Measurements from ENCODE around the gene PRKAR1B.
"Not testable (repeated sequence)": the region's sequence is repeated elsewhere in the genome, so short reads cannot be mapped to it uniquely, and the experiment has no call there.

The PRKAR1B gene

GRCh38 chr7:747186-747585 lies 20.1 kb upstream of the PRKAR1B start:
- Histone ChIP-seq H3K9ac (ENCODE audit: low read length) (no peak overlapping the region), H3K4me3 (ENCODE audit: low read length) (no peak overlapping the region), H3K36me3 (ENCODE audit: control insufficient read depth, insufficient read depth, low read length, severe bottlenecking) (peaks cover 14% of the 10 kb centered on the region), H3K4me1 (ENCODE audit: control insufficient read depth, insufficient read depth, low read length) (no peaks in the 10 kb centered on the region), H3K9me3 (ENCODE audit: control insufficient read depth, low read length) (no peaks in the 10 kb centered on the region), H3K27me3 (replicated peaks; ENCODE audit: control insufficient read depth, insufficient read depth, low read length) (no peaks in the 10 kb centered on the region)
- DNase-seq (ENCODE audit: low read depth) = no peak

GRCh38 chr7:746155-747061 lies 19.3 kb upstream of the PRKAR1B start:
- DNase-seq (ENCODE audit: low read depth) = no peak
- Histone ChIP-seq H3K27me3 (replicated peaks; ENCODE audit: control insufficient read depth, insufficient read depth, low read length) (no peaks in the 10 kb centered on the region), H3K4me1 (ENCODE audit: control insufficient read depth, insufficient read depth, low read length) (no peaks in the 10 kb centered on the region), H3K4me3 (ENCODE audit: low read length) (no peak overlapping the region), H3K36me3 (ENCODE audit: control insufficient read depth, insufficient read depth, low read length, severe bottlenecking) (peaks cover 14% of the 10 kb centered on the region), H3K9me3 (ENCODE audit: control insufficient read depth, low read length) (no peaks in the 10 kb centered on the region), H3K9ac (ENCODE audit: low read length) (no peak overlapping the region)

GRCh38 chr7:745431-746154 lies 18.5 kb upstream of the PRKAR1B start:
- no peak overlapping the region for H3K4me3 ChIP-seq (ENCODE audit: low read length)
- no peaks in the 10 kb centered on the region for H3K9me3 ChIP-seq (ENCODE audit: control insufficient read depth, low read length)
- peaks cover 20% of the 10 kb centered on the region for H3K36me3 ChIP-seq (ENCODE audit: control insufficient read depth, insufficient read depth, low read length, severe bottlenecking)
- no peak for DNase-seq (ENCODE audit: low read depth)
- no peaks in the 10 kb centered on the region for H3K4me1 ChIP-seq (ENCODE audit: control insufficient read depth, insufficient read depth, low read length)
- H3K27me3 ChIP-seq (replicated peaks; ENCODE audit: control insufficient read depth, insufficient read depth, low read length) = no peaks in the 10 kb centered on the region
- no peak overlapping the region for H3K9ac ChIP-seq (ENCODE audit: low read length)

GRCh38 chr7:744854-745430 lies 17.9 kb upstream of the PRKAR1B start:
- Histone ChIP-seq H3K36me3 (ENCODE audit: control insufficient read depth, insufficient read depth, low read length, severe bottlenecking) (peaks cover 22% of the 10 kb centered on the region), H3K27me3 (replicated peaks; ENCODE audit: control insufficient read depth, insufficient read depth, low read length) (no peaks in the 10 kb centered on the region), H3K9me3 (ENCODE audit: control insufficient read depth, low read length) (no peaks in the 10 kb centered on the region), H3K4me3 (ENCODE audit: low read length) (no peak overlapping the region), H3K9ac (ENCODE audit: low read length) (no peak overlapping the region), H3K4me1 (ENCODE audit: control insufficient read depth, insufficient read depth, low read length) (no peaks in the 10 kb centered on the region)
- DNase-seq (ENCODE audit: low read depth) = no peak

GRCh38 chr7:744128-744520 lies 17.0 kb upstream of the PRKAR1B start:
- H3K27me3 ChIP-seq (replicated peaks; ENCODE audit: control insufficient read depth, insufficient read depth, low read length); H3K9me3 ChIP-seq (ENCODE audit: control insufficient read depth, low read length); DNase-seq (ENCODE audit: low read depth); H3K4me3 ChIP-seq (ENCODE audit: low read length); H3K9ac ChIP-seq (ENCODE audit: low read length); H3K4me1 ChIP-seq (ENCODE audit: control insufficient read depth, insufficient read depth, low read length): not testable (repeated sequence)
- H3K36me3 ChIP-seq (ENCODE audit: control insufficient read depth, insufficient read depth, low read length, severe bottlenecking) = peaks cover 22% of the 10 kb centered on the region

- not testable (repeated sequence) for H3K27me3 ChIP-seq (replicated peaks; ENCODE audit: control insufficient read depth, insufficient read depth, low read length)
Measured at GRCh38 chr7:743341-744127, 16.5 kb upstream of the PRKAR1B start.

GRCh38 chr7:742791-743190 lies 15.7 kb upstream of the PRKAR1B start:
- Histone ChIP-seq H3K9me3 (ENCODE audit: control insufficient read depth, low read length) (no peaks in the 10 kb centered on the region), H3K4me1 (ENCODE audit: control insufficient read depth, insufficient read depth, low read length) (no peaks in the 10 kb centered on the region), H3K4me3 (ENCODE audit: low read length) (no peak overlapping the region), H3K9ac (ENCODE audit: low read length) (no peak overlapping the region), H3K36me3 (ENCODE audit: control insufficient read depth, insufficient read depth, low read length, severe bottlenecking) (peaks cover 22% of the 10 kb centered on the region), H3K27me3 (replicated peaks; ENCODE audit: control insufficient read depth, insufficient read depth, low read length) (no peaks in the 10 kb centered on the region)
- no peak for DNase-seq (ENCODE audit: low read depth)

More at GRCh38 chr7:743341-744127, 16.5 kb upstream of the PRKAR1B start:
- H3K4me3 ChIP-seq (ENCODE audit: low read length); DNase-seq (ENCODE audit: low read depth); H3K9ac ChIP-seq (ENCODE audit: low read length); H3K4me1 ChIP-seq (ENCODE audit: control insufficient read depth, insufficient read depth, low read length); H3K9me3 ChIP-seq (ENCODE audit: control insufficient read depth, low read length): not testable (repeated sequence)
- H3K36me3 ChIP-seq (ENCODE audit: control insufficient read depth, insufficient read depth, low read length, severe bottlenecking) = peaks cover 22% of the 10 kb centered on the region

- peaks cover 22% of the 10 kb centered on the region for H3K36me3 ChIP-seq (ENCODE audit: control insufficient read depth, insufficient read depth, low read length, severe bottlenecking)
- no peaks in the 10 kb centered on the region for H3K4me1 ChIP-seq (ENCODE audit: control insufficient read depth, insufficient read depth, low read length)
- H3K27me3 ChIP-seq (replicated peaks; ENCODE audit: control insufficient read depth, insufficient read depth, low read length) = no peaks in the 10 kb centered on the region
- H3K9ac ChIP-seq (ENCODE audit: low read length) = no peak overlapping the region
- no peak for DNase-seq (ENCODE audit: low read depth)
- H3K9me3 ChIP-seq (ENCODE audit: control insufficient read depth, low read length) = no peaks in the 10 kb centered on the region
- H3K4me3 ChIP-seq (ENCODE audit: low read length) = no peak overlapping the region
Measured at GRCh38 chr7:741850-742249, 14.8 kb upstream of the PRKAR1B start.

- Histone ChIP-seq H3K4me1 (ENCODE audit: control insufficient read depth, insufficient read depth, low read length) (no peaks in the 10 kb centered on the region), H3K4me3 (ENCODE audit: low read length) (no peak overlapping the region), H3K27me3 (replicated peaks; ENCODE audit: control insufficient read depth, insufficient read depth, low read length) (no peaks in the 10 kb centered on the region), H3K36me3 (ENCODE audit: control insufficient read depth, insufficient read depth, low read length, severe bottlenecking) (peaks cover 22% of the 10 kb centered on the region), H3K9ac (ENCODE audit: low read length) (no peak overlapping the region), H3K9me3 (ENCODE audit: control insufficient read depth, low read length) (no peaks in the 10 kb centered on the region)
- DNase-seq (ENCODE audit: low read depth) = no peak
Measured at GRCh38 chr7:741191-741671, 14.2 kb upstream of the PRKAR1B start.

GRCh38 chr7:739983-740942 lies 13.2 kb upstream of the PRKAR1B start:
- H3K9ac ChIP-seq (ENCODE audit: low read length) = no peak overlapping the region
- no peak overlapping the region for H3K4me3 ChIP-seq (ENCODE audit: low read length)
- DNase-seq (ENCODE audit: low read depth) = no peak
- H3K27me3 ChIP-seq (replicated peaks; ENCODE audit: control insufficient read depth, insufficient read depth, low read length) = no peaks in the 10 kb centered on the region
- no peaks in the 10 kb centered on the region for H3K9me3 ChIP-seq (ENCODE audit: control insufficient read depth, low read length)
- H3K36me3 ChIP-seq (ENCODE audit: control insufficient read depth, insufficient read depth, low read length, severe bottlenecking) = peaks cover 19% of the 10 kb centered on the region
- H3K4me1 ChIP-seq (ENCODE audit: control insufficient read depth, insufficient read depth, low read length) = no peaks in the 10 kb centered on the region

Data from adipocyte (in vitro differentiated cells).